ENCODE results near the gene GPR17. TPM values are rescaled to one million over a fixed set of nuclear protein-coding genes. Genes with fewer than 3 reads are reported as not detected.

GPR17 gene
- total RNA-seq, 1 donor from 2014 or later, result not detected

- Mint-ChIP-seq H3K4me1 (peaks cover 3% of the 10 kb centered on the region), H3K27ac (no peak overlapping the region), H3K9me3 (no peaks in the 10 kb centered on the region), H3K4me3 (no peak overlapping the region), H3K36me3 (no peaks in the 10 kb centered on the region), H3K27me3 (ENCODE audit: low read depth) (no peaks in the 10 kb centered on the region)
- TF ChIP-seq, protein P1, sequence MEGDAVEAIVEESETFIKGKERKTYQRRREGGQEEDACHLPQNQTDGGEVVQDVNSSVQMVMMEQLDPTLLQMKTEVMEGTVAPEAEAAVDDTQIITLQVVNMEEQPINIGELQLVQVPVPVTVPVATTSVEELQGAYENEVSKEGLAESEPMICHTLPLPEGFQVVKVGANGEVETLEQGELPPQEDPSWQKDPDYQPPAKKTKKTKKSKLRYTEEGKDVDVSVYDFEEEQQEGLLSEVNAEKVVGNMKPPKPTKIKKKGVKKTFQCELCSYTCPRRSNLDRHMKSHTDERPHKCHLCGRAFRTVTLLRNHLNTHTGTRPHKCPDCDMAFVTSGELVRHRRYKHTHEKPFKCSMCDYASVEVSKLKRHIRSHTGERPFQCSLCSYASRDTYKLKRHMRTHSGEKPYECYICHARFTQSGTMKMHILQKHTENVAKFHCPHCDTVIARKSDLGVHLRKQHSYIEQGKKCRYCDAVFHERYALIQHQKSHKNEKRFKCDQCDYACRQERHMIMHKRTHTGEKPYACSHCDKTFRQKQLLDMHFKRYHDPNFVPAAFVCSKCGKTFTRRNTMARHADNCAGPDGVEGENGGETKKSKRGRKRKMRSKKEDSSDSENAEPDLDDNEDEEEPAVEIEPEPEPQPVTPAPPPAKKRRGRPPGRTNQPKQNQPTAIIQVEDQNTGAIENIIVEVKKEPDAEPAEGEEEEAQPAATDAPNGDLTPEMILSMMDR (IDR thresholded peaks at IDR 0.05; ENCODE audit: unreplicated experiment), result no peak
- no peak for DNase-seq (ENCODE audit: low spot score in 2 of 2, unreplicated experiment in 2 of 2)
Measured at GRCh38 chr2:127632592-127633489, 13.1 kb upstream of the GPR17 start.

- Mint-ChIP-seq H3K4me1 (peaks cover 7% of the 10 kb centered on the region), H3K27ac (no peak overlapping the region), H3K36me3 (no peaks in the 10 kb centered on the region), H3K9me3 (no peaks in the 10 kb centered on the region), H3K4me3 (no peak overlapping the region), H3K27me3 (ENCODE audit: low read depth) (no peaks in the 10 kb centered on the region)
- DNase-seq (ENCODE audit: low spot score in 2 of 2, unreplicated experiment in 2 of 2), result no peak
- TF ChIP-seq, protein P1 (IDR thresholded peaks at IDR 0.05; ENCODE audit: unreplicated experiment), result no peak
Measured at GRCh38 chr2:127633556-127634065, 12.3 kb upstream of the GPR17 start.

DNA sequence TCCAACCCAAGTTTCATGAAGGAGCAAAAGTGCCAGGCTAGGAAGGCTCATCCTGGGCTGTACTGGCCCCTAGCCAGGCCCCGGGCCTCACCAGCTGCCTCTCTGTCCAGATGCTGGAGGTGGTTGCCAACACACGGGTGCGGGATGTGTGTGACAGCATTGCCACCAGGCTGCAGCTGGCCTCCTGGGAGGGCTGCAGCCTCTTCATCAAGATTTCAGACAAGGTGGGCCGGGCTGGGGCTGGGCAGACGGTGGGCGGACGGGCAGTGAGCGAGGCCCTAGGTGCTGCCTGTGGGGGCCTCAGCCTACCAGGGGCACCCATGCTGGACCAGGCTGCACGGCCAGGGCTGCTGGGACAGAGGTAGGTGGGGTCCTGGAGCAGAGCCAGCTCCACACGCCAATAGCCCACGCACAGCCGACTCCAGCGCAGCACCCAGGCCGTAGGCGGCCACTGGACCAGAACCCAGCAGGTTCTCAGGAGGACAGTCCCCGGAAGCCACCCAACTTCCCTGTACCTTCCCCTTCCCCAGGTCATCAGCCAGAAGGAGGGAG, 11.8 kb upstream of the GPR17 start:
- no peak overlapping the region for H3K4me3 Mint-ChIP-seq
- H3K36me3 Mint-ChIP-seq, result no peaks in the 10 kb centered on the region
- no peaks in the 10 kb centered on the region for H3K27me3 Mint-ChIP-seq (ENCODE audit: low read depth)
- no peak for DNase-seq (ENCODE audit: low spot score in 2 of 2, unreplicated experiment in 2 of 2)
- H3K4me1 Mint-ChIP-seq, result peaks cover 7% of the 10 kb centered on the region
- H3K27ac Mint-ChIP-seq, result no peak overlapping the region
- H3K9me3 Mint-ChIP-seq, result no peaks in the 10 kb centered on the region
- TF ChIP-seq, protein P1 (IDR thresholded peaks at IDR 0.05; ENCODE audit: unreplicated experiment), result no peak

DNA sequence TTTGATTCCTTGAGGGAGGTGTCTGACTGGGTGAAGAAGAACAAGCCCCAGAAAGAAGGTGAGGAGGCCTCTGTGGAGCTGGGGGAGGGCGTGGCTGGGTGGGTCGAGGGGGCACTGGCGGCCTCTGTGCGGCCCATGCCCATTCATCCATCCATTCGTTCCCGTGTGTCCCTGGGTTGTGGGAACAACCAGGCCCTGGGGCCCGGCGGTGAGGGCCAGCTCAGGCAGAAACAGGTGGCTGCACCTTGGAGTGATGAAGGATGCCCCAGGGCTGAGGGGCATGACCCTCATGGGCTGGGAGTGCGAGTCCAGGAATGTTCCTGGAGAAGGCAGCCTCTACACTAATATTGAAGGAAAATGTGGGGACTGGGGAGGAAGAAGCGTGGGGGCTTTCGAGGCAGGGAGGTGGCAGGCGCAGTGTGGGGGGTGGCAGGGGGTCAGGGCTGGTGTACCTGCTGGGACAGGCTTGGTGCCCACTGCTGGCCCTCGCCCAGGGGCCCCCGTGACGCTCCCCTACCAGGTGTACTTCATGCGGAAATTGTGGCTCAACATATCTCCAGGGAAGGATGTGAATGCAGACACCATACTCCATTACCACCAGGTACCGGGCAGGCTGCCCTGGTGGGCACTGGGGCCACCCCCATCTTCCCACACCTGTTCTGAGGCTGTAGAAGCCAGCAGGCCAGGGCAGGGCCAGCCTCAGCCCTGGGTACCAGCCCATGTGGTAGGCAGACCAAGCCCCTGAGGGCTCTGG, 11.2 kb upstream of the GPR17 start:
- Mint-ChIP-seq H3K4me1 (peaks cover 7% of the 10 kb centered on the region), H3K27ac (no peak overlapping the region), H3K4me3 (no peak overlapping the region), H3K36me3 (no peaks in the 10 kb centered on the region), H3K9me3 (no peaks in the 10 kb centered on the region), H3K27me3 (ENCODE audit: low read depth) (no peaks in the 10 kb centered on the region)
- TF ChIP-seq, protein P1 (IDR thresholded peaks at IDR 0.05; ENCODE audit: unreplicated experiment), result no peak
- DNase-seq (ENCODE audit: low spot score in 2 of 2, unreplicated experiment in 2 of 2), result no peak

GRCh38 chr2:127635380-127636237, 10.3 kb upstream of the GPR17 start:
- H3K36me3 Mint-ChIP-seq, result no peaks in the 10 kb centered on the region
- no peak for DNase-seq (ENCODE audit: low spot score in 2 of 2, unreplicated experiment in 2 of 2)
- H3K4me3 Mint-ChIP-seq, result no peak overlapping the region
- no peak overlapping the region for H3K27ac Mint-ChIP-seq
- H3K4me1 Mint-ChIP-seq, result peaks cover 7% of the 10 kb centered on the region
- TF ChIP-seq, protein P1 (IDR thresholded peaks at IDR 0.05; ENCODE audit: unreplicated experiment), result no peak
- no peaks in the 10 kb centered on the region for H3K9me3 Mint-ChIP-seq
- no peaks in the 10 kb centered on the region for H3K27me3 Mint-ChIP-seq (ENCODE audit: low read depth)

Measured in mesothelial cell of epicardium (in vitro differentiated cells).